ENCODE measurements around the gene C19orf47. TPM values are rescaled to one million over a fixed set of nuclear protein-coding genes. Genes with fewer than 3 reads are reported as not detected.

C19orf47 gene
- total RNA-seq, 1 experiment from 2014 or later = 18.0 TPM

- no peaks in the 10 kb centered on the region for H4K20me1 ChIP-seq (ENCODE audit: insufficient read depth)
- no peak overlapping the region for H3K27ac ChIP-seq (ENCODE audit: low read depth, low read length)
- no peaks in the 10 kb centered on the region for H3K4me1 ChIP-seq (ENCODE audit: control insufficient read depth in 1 of 2, insufficient read depth in 2 of 2, low read length in 2 of 2)
- no peak overlapping the region for H3K4me3 ChIP-seq (replicated peaks in 1 of 2; ENCODE audit: low read depth in 1 of 2, low read length in 2 of 2)
- intact Hi-C loops (cut with micrococcal nuclease) = no loop called here
- no peak overlapping the region for H3K9ac ChIP-seq (ENCODE audit: low read length)
- H3K36me3 ChIP-seq (ENCODE audit: control insufficient read depth in 1 of 2, insufficient read depth in 2 of 2, low read length in 2 of 2) = 0 out of 4 replicates have a peak, but pooled peaks cover 0 to under 1% of the 10 kb centered on the region in 2 experiments
- no peaks in the 10 kb centered on the region for H3K27me3 ChIP-seq (ENCODE audit: insufficient read depth, low read length)
- H3K9me3 ChIP-seq (ENCODE audit: control insufficient read depth in 1 of 2, insufficient read depth in 1 of 2, low read depth in 1 of 2, low read length in 2 of 2) = no peaks in the 10 kb centered on the region
- BruUV-seq (replicated peaks) = no TSS peak
- DNase-seq (ENCODE audit: low read depth, low spot score) (no peak), ATAC-seq (no peak)
- no peak overlapping the region for H2AFZ ChIP-seq (ENCODE audit: low read depth, low read length, poor library complexity, severe bottlenecking)
- ChIA-PET CTCF (no interaction called here), RAD21 (ENCODE audit: low non-redundant PET in 1 of 2, low total read pairs in 2 of 2, uncharacterized antibody in 2 of 2, unreplicated experiment in 2 of 2) (no interaction called here), POLR2A (no interaction called here)
- no peak for TF ChIP-seq SP1 (IDR thresholded peaks at IDR 0.05; ENCODE audit: low read depth)
- TF ChIP-seq SIN3A (IDR thresholded peaks at IDR 0.05; ENCODE audit: low read depth) = no peak
- no peak for TF ChIP-seq YY1 (IDR thresholded peaks at IDR 0.05; ENCODE audit: extremely low read depth, insufficient replicate concordance, low read depth, low read length)
- no peak for TF ChIP-seq ZBTB33 (IDR thresholded peaks at IDR 0.05; ENCODE audit: extremely low read depth, insufficient replicate concordance, low read length)
- TF ChIP-seq ELF1 (IDR thresholded peaks at IDR 0.05; ENCODE audit: borderline replicate concordance, low read depth) = no peak
- no peak for TF ChIP-seq CEBPB (IDR thresholded peaks at IDR 0.05; ENCODE audit: low read depth)
- TF ChIP-seq ZNF274 (IDR thresholded peaks at IDR 0.05; ENCODE audit: low read depth, low read length) = no peak
- TF ChIP-seq EZH2 (IDR thresholded peaks at IDR 0.05) = no peak
- no peak for TF ChIP-seq CBX3 (IDR thresholded peaks at IDR 0.05; ENCODE audit: low read depth)
- no peak for TF ChIP-seq CTCF (IDR thresholded peaks at IDR 0.05 in 2 of 3, conservative IDR thresholded peaks at IDR 0.05 in 1 of 3; ENCODE audit: borderline replicate concordance in 1 of 3, insufficient read depth in 1 of 3, low read depth in 2 of 3, low read length in 2 of 3)
- no peak for TF ChIP-seq MAX (IDR thresholded peaks at IDR 0.05)
- no peak for TF ChIP-seq POLR2AphosphoS5 (IDR thresholded peaks at IDR 0.05; ENCODE audit: low read depth, low read length)
- no peak for TF ChIP-seq RAD21 (IDR thresholded peaks at IDR 0.05; ENCODE audit: low read depth)
- no peak for TF ChIP-seq SRF (IDR thresholded peaks at IDR 0.05; ENCODE audit: low read depth)
- no peak for TF ChIP-seq EGR1 (IDR thresholded peaks at IDR 0.05; ENCODE audit: low read depth)
- no peak for TF ChIP-seq FOSL1 (IDR thresholded peaks at IDR 0.05; ENCODE audit: low read depth)
- no peak for TF ChIP-seq REST (IDR thresholded peaks at IDR 0.05; ENCODE audit: low read depth)
- no peak for TF ChIP-seq EZH2phosphoT487 (IDR thresholded peaks at IDR 0.05; ENCODE audit: borderline replicate concordance)
- no peak for TF ChIP-seq JUND (IDR thresholded peaks at IDR 0.05)
- TF ChIP-seq ATF3 (IDR thresholded peaks at IDR 0.05) = no peak
- H3K79me2 ChIP-seq (ENCODE audit: insufficient read depth, low read length) = peaks cover 89% of the 10 kb centered on the region
- no peak overlapping the region for H3K4me2 ChIP-seq (ENCODE audit: low read length)
- H3K9me2 ChIP-seq (ENCODE audit: insufficient read depth) = no peaks in the 10 kb centered on the region
These were observed 70.7 kb downstream of the C19orf47 start for GRCh38 chr19:40277356-40278059.
